HuH-7 (cell line): ENCODE results near the gene DTD1.

Experiments used
- DNase-seq: peaks from one replicate; pipeline ENCODE4 v3.0.0; 2011; ENCODE audit warnings: low spot score

DTD1 gene

DNA sequence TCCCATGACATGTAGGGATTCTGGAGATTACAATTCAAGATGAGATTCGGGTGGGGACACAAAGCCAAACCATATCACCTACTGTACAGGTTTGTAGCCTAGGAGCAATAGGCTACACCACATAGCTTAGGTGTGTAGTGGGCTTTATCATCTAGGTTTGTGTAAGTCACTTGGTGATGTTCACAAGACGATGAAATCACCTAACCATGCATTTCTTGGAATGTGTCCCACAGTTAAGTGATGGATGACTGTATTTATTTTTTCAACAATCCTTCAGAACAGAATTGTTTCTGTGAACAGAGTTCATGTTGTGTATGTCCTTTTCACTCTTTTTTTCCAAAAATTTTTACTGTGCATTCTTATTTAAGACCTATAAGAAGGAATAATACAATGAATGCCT is 76.1 kb downstream of the DTD1 start:
- DNase-seq = no peak

DNA sequence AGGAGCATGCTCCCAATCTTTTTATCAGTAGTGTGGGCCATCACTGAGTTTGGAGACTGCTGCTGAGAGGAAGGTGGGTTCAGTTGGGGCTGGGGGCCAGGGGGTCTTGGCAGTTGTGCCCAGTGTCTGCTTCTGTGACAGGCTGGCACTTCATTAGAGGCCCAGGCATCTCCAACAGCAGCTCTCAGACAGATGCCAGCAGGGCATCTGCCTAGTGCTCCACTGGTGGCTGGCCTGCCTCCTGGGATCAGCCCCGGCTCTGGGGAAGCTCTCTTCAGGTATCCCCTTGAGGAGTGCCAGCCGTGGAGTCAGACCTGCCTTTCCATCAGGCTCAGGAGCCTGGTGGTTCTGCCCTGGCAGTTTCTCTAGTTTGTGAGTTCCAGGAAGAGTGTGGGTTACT is 77.3 kb downstream of the DTD1 start:
- no peak for DNase-seq

DNA sequence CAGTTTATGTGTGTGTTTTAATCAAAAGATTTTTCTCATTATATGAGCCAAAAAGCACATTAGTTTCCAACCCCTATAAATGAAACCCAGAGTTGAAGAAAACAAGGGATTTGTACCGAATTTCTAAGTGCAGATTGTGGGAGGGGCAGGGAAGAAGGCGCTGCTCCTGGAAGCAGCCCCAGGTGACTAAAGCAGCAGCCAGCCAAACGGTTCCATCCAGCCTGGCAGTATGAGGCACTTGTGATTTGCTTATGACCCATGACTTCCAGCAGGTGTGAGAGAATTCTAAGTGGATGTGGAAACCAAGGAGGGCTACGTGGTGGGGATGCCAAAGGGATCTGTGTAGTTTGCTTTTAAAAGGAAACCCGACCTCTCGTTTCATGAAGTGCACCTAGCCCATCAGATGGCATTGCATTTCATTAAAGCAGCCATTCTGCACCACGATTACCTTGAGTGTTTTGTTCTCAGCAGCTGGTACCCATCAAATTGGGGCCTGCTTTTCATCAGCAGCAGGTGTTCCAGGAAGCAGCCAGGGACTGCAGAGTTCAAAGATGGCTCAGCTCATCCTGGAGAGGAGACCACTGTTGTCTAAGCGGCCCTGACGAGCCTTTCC is 79.1 kb downstream of the DTD1 start:
- DNase-seq = no peak

DNA sequence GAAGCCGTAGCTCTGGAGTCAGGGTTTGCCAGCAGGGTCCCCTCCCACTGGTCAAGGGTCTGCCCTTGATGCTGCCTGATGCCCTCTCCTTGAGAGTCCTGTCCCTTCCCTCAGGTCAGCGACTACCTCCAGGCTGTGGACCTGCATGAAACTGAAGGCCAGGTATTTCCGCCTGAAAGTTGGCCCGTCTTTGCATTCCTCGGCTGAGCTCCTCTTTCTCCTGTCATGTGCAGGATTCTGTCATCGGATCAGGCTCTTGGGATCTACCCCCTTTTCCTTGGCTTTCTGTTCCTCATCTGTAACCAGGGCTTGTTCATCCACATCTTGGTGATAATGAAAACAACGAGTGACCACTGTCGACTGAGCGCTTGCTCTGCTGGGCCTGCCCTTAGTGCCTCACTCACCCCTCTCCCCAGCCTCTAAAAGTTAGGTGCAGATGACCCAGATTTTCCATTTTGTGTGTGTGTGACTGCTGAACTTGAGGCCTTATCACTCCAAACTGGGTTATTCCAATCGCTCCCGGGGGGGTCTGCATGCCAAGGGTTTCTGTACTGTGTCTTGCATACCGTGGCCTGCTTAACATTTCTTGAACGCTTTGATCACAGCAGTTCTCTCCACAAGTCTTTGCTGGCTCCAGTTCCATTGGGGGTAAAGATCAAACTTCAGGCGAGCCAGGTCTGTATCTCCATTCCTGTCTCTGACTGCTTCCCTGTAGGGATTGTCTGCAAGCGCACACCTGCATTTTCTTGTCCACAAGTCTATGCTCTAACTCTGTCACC is 81.6 kb downstream of the DTD1 start:
- DNase-seq = no peak

DNA sequence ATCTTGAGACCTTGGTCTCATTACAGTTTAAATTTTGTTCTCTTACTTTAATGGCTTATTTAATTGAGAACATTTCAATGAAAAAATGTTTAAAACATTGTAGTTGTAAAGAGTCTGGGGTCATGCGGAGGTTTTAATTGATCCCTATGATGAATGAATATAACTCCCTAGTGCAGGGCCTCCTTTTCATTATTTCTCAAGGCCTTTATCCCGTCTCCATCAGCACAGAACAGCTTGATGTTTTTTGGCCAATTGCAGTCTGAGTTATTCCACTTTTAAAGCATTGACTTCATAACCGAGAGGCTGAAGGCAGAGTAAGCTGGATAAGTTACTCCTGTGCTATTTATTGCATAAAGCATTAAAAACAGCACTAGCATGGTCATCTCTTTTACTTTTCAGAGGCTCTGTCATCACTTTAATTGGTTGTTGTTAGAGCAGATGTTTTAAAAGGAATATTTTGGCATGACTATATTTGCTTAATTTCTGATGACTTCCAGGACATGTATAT is 83.4 kb downstream of the DTD1 start:
- DNase-seq = no peak

DNA sequence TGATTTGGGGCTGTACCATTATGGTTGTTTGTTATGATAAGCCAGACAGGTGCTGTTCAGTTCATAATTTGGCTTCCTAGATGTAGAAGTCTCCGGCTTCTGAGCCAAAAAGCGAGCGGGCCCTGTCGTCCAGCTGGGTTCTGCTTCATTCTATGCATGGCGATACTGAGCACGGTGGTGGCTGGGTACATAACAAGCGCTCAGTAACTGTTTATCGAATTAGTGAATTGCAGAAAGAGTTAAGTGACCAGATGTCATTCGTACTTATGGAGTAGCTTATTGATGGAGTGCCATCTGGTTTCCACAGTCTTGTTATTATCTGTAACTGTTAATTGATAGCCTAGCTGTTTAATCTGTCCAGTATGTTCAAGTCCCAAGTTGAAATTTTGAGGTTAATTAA is 85.0 kb downstream of the DTD1 start:
- DNase-seq = no peak

DNA sequence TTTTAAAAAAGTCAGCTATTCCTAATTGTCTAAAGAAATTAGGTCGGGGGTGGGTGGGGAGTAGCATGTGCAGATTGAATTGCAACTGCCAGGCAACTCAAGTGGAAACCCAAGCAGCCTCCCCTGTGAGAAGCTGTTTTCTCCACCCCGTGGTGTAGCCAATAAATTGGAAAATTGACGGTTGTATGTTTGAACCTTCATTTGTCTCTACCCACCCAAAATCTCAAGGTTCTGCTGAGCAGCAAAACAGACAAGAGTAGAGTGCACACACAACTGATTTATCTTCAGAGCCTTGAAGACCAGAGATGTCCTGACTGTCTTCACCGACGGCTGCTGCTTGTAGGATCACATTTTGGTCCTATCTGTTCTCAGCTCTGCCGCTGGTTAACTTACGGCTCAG is 88.5 kb downstream of the DTD1 start:
- DNase-seq = no peak

DNA sequence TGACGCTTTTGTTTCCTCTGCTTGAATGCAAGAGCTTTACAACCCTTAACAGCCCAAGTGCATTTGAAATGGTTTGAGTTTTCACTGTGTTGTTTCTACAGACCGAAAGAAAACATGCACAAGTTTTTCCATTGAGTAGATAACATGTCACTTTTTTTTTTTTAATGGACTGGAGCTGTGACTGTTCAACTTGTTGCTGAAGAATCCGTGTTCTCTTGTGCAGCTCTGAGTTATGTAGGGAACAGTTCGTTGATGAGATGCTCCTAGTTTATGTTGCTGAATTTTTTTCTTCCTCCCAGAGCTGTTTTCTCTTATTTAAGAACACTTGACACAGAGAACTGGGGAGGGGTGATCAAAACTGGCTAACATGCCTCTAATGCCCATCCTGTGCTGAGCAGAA is 89.3 kb downstream of the DTD1 start:
- DNase-seq = no peak

DNA sequence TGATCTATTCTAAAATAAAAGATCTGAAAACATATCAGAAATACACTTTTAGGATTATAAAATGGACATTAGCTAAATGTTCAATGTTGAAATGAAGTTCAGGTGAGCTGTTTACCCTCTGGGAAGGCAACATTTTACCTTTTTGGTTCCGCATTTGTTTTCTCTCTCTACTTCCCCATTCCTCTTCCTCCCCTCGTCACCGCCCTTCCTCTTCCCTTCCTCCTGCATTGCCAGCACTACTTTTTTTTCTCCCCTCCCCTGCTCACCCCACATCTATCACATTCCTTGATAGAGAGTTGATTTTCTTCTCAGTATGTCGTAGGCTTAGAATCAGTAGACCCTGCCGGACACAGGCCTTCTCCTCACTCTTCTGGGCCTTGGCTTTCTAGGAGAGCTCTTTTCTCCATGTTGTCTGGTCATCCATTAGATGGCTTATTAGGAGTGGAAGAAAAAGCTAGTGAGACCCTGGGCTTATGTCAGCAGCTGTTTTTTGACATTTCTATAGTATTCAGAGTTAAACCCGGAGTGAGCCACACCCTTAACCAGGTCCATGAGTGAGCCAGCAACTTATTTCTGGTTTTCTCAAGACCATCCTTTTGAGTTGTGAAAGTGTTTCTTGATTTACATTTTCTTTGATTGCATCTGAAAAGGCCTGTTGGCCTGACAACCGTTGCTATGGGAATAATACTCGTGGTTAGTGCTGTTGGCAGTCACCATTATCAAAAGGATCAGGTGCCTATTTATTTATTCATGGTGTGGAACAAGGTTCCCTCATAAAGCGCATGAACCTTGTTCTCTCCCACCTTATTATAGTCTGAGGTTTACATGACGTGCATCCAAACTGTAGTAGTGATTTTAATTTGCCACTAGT is 90.9 kb downstream of the DTD1 start:
- no peak for DNase-seq

DNA sequence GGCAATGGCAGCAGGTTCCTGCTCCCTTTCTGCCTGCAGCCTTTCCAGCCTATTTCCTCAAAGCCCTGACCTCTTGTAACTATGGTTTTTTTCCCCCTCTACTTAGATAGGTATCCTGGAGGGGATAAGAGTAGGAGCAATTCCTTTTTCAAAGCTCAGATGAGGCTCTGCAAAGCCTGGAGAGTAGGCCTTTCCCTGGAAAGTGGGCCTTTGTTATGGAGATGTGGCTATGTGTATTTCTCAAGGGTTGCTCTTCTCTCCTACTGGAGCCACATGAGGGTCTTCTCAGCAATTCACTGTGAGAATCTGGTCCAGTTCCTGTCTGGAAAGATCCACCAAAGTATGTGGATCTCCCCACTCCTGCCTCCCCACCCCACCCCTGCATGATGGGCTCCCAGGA is 96.0 kb downstream of the DTD1 start:
- DNase-seq = no peak

DNA sequence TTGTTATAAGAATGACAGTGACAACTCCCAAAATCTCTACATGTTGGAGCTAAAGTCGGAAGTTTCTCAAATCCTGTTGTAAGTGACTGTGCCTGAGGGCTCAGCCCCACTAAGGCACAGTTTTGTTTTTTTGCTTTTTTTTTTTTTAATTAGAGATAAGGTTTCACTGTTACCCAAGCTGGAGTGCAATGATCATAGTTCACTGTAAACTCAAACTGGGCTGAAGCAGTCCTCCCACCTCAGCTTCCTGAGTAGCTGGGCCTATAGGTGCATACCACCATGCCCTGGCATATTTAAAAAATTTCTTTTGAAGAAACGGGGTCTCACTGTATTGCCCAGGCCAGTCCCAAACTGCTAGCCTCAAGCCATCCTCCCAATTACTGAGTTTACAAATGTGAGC is 96.9 kb downstream of the DTD1 start:
- no peak for DNase-seq

DNA sequence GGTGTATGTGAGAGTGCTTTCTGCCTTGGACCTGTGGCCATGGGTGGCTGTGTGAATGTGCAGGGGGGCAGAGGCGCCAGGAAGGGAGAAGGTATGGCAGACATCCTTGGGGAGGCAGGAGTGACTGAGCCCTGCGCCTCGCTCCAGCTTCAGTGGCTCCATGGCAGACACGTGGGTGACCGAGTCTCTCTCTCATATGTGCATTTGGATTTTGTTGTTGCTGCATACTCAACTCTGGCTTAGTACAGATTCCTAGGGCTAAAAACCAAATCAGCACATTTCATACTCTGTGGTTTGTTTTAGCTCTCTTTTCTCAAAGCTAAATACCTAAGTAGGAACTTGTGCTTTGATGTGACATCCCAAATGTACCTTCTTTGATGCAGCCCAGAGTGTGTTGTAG is 97.6 kb downstream of the DTD1 start:
- DNase-seq = no peak

DNA sequence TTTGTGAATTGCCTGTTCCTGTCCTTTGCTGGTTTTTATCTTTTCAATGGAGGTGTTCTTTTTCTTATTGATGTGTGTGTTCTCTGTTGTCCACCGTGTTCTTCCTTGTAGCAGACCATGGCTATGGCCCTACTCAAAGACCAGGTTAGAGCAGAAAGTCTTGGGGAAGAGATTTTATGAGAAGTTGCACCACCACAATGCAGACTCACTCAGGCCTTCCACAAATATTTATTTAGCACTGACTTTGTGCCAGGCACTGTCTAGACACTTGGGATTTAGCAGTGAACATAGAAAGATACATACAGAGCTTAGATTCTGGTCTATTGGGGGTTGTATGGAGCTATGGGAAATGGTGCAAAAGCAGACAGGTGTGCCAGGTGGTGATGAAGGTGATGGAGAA is 98.8 kb downstream of the DTD1 start:
- no peak for DNase-seq

DNA sequence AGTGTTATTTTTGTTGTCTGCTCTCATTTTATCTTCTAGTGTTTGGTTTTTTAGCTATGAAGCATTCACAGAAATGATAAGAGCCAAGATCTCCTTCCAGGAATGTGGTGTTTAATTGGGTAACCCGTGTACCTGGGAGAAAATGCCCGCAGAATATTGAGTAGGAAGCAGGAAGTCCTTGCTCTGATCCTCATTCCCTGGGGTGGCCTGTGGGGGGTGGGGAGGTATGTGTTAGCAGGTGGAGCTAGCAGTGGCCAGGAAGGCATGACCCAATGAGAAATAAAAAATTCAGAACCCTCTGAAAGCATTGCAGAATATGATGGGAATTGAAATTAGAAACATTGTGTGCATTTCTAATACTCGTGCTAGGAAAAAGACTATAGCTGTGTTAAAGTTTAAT is 100.8 kb downstream of the DTD1 start:
- DNase-seq = no peak

DNA sequence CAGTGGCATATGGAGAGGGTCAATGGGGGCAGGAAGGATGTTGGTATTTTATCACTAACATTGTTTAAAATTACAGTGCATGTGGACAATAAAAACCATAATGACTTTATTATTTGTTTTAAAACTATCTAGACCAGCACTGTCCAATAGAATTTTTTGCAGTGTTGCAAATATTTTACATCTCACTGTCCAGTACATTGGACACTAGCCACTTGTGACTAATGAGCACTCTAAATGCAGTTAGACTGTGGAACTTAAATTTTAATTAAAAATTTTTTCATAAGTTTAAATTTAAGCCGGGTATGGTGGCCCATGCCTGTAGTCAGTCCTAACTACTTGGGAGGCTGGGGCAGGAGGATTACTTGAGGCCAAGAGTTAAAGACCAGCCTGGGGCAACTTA is 101.7 kb downstream of the DTD1 start:
- DNase-seq = no peak

DNA sequence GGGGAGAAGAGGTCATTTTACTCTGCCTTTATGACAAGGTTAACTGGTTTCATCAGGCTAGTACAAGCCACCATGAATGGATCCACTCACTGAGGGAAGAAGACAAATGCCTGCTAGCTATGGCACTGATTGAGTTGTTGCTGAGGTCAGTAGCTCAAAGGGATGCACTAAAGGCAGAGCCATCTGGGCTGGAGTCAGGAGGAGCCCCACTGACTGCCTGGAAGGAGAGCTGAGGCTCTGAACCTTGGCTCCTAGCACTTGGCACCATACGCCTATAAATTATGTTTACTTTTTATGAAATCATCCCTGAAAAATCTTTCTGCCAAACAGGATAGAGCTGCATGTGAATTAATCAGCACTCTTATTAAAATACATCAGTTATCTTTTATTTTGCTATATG is 104.6 kb downstream of the DTD1 start:
- DNase-seq = no peak

DNA sequence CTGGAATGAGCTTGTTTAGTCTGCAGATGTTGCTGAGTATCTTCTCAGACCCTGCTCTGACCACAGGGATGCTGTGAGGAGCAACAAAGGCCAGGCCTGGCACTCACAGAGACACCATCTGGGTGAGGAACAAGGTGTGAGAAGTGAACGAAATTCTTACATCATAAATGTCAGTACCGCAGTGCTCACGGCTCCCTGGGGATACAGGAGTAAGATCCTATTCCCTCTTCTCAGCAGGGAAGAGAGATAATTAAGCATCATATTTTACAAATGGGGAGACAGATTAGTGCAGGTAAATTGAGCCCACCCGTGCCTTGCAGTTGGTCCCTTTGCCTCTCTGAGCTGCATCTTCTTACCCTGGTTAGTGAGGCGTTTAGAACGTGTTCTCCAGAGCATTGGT is 106.2 kb downstream of the DTD1 start:
- no peak for DNase-seq

DNA sequence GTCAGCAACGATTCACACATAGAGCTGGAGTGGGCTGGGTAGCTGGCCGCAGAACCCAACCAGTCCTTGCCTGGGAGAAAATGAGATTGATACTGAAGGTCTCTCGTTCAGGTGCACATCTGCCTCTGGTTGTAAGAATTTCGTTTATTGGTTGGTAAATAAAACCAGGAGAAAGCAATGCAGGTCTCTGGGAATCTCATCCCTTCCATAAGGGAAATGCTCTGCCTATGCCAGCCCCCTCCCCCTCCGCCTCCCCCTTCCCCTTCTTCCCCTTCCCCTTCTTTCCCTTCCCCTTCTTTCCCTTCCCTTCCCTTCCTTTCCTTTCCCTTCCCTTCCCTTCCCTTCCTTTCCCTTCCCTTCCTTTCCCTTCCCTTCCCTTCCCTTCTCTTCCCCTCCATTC is 107.3 kb downstream of the DTD1 start:
- DNase-seq = no peak

DNA sequence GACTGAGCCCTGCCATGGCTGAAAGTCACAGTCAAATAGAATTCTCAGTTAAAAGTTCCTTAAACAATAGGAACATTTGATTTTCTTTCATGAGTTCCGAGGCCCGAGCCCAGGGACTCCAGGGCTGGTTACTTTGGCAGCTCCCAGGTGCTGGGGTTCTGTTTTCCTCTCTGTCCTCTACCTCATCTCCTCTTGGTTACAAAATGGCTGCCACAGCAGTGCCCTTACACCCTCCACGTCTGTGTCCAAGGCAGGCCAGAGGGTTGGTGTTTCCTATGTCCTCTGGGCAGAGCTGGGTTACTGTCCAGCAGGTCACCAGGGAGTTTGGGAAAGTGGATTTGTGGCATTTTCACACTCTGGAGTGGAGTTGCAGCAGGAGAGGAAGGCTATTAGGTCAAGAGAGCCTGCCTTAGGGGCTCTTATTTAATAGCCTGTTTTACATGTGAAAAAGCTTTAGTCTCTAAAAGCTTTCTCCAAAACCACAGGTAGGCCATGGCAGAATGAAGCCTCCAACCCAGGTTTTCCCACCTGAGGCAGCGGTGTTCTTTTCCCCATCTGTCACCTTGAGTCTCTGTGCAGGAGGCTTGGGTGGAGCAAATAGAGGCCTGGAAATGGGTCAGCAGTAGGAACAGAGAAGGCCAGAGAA is 111.0 kb downstream of the DTD1 start:
- DNase-seq = no peak

DNA sequence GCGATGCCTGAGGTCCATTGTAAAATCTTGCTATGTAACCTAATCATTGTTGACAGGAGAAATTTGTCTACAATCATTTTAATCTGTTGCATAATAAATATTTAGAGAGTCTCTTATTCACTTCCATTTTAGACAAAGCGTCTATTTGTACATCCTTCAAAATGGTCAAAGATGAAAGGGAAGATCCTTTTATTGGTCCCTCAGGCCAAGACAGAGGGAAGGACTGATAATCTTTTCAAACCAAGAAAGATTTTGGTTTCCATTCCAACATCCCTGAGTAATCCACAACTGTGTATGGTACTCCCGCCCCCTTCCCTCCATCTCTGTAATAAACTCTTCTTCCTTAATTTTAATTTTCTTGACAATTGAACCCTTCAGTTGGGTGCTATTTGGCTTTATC is 114.1 kb downstream of the DTD1 start:
- no peak for DNase-seq

DNA sequence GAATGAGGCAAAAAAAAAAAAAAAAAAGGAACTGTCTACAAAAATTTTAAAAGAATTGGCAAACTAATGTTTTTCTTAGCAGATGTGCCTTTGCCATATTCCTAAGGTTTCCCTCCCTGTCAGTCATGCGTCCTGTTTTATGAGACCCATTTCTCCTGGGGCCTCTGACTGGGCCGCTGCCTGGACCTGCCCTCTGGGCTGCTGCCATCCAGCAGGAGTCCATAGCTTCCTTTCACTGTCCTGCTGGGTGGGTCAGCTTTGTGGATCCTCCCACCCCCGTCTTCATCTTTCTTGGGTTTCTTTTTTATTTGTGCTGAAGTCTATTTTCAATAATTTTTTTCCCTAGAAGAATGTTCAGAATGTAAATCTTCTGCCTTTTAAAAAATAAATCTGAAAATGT is 114.9 kb downstream of the DTD1 start:
- no peak for DNase-seq

DNA sequence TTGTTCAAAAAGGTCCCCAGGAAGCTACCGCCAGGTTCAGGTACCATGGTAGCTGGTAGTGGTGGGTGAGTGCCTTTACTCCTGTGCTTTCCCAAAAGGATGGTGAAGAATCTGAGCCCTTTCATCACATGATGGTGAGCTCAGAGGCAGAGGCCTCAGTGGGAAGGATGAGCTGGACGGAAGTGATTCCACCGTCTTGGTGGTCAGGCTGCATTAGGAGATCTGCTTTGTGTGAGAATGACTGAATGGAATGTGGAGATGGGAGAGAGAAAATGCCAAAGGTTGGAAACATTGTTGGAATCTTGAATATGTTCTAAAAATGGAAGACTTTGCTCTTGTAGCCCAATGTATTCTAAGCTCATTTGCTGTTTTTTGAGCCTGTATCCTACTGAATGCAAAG is 117.6 kb downstream of the DTD1 start:
- DNase-seq = no peak

DNA sequence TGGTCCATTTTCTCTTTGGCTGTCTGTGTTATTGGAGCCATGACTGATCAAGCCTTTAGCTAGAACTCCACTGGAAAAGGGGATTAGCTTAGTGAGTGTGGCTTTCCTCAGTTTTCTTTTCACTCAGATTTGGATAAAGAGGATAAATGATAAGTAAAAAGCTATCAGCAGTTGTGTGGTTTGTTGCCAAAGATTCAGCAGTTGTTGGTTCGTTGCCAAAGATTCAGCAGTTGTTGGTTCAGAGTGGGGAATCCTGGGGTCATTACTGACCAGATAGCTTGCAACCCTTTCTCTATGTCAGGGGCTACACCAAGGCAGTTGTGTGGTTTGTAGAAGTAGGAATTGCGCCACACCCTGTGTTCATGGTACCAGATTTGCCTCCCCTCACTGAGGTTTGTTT is 118.1 kb downstream of the DTD1 start:
- DNase-seq = no peak
